ENCODE results near the gene PIP5KL1.

PIP5KL1 gene, protein sequence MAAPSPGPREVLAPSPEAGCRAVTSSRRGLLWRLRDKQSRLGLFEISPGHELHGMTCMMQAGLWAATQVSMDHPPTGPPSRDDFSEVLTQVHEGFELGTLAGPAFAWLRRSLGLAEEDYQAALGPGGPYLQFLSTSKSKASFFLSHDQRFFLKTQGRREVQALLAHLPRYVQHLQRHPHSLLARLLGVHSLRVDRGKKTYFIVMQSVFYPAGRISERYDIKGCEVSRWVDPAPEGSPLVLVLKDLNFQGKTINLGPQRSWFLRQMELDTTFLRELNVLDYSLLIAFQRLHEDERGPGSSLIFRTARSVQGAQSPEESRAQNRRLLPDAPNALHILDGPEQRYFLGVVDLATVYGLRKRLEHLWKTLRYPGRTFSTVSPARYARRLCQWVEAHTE

DNA sequence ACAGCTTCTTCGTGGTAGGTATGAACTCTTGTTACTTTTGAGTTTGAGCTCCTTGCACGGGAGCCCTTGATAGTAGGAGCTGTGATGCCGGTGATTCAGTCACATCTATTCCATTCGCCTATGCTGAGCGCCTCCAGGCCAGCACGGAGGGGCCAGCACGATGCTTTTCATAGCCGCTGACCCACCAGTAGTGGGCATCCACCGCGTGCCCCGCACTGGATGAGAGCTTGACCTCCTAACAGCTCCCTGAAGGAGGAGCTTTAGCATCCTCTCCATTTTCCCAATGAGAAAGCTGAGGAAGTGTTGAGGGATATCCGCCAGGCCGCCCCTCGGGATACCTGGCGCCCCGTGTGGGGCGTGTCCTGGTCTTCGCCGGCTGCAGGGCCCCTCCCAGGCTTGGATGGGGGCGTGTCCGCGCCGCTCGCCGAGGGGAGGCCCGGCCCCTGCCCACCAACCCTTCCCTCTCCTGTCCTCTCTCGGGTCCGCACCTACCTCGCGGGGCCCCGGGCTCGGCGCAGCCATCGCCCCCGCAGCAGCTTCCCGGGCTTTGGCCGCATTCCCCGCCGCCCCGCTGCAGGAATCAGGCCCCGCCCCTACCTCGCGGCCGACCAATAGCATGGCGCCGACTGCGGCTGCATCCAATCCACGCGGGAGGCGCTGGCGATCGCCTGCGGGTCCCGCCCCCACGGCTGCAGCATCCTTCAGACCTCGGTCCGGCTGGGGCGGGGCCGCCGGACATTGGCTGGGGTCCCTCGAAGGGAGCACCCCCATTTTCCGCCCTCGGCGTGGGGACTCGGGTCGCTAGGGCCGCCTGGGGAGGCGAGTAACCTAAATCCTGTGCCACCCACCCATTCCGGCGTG, at the start of gene PIP5KL1:
Gene PIP5KL1 (minus strand): TSS at position 547 of the 861 bp plus-strand sequence. CDS start 25 bp downstream, at position 522.
- H2AFZ ChIP-seq (ENCODE audit: low read depth, low read length, severe bottlenecking): peak within 1 kb of the TSS; percentile 35
- no peaks in the 10 kb centered on the region for H4K20me1 ChIP-seq (ENCODE audit: low read depth, low read length)
- H3K9me3 ChIP-seq (ENCODE audit: insufficient read depth, low read length): no peaks in the 10 kb centered on the region
- peak within 1 kb of the TSS; percentile 63 for H3K4me3 ChIP-seq (ENCODE audit: insufficient read depth, low read length, poor library complexity, severe bottlenecking)
- no peaks in the 10 kb centered on the region for H3K27me3 ChIP-seq (ENCODE audit: low read length)
- H3K27ac ChIP-seq (ENCODE audit: low read depth, low read length): no peak within 1 kb of the TSS
- H3K36me3 ChIP-seq (ENCODE audit: low read length): no peaks in the 10 kb centered on the region
- no peaks in the 10 kb centered on the region for H3K9me2 ChIP-seq (replicated peaks; ENCODE audit: insufficient read depth, low read length)
- H3F3A ChIP-seq (ENCODE audit: insufficient read depth): peaks cover 3% of the 10 kb centered on the region; the same call in 1 of the 2 replicates
- H3K9ac ChIP-seq (ENCODE audit: low read length): peak within 1 kb of the TSS; percentile 24
- H3K79me2 ChIP-seq (ENCODE audit: insufficient read depth, low read length): peaks cover 2% of the 10 kb centered on the region; the same call in 1 of the 2 replicates
- TF ChIP-seq EZH2phosphoT487 (conservative IDR thresholded peaks at IDR 0.05; ENCODE audit: low read length) (no peak), CTCF (IDR thresholded peaks at IDR 0.05; ENCODE audit: insufficient read depth, low read length, poor library complexity, severe bottlenecking) (no peak)
- H3K4me2 ChIP-seq (ENCODE audit: low read depth, low read length, poor library complexity, severe bottlenecking): peak within 1 kb of the TSS; percentile 61

DNA sequence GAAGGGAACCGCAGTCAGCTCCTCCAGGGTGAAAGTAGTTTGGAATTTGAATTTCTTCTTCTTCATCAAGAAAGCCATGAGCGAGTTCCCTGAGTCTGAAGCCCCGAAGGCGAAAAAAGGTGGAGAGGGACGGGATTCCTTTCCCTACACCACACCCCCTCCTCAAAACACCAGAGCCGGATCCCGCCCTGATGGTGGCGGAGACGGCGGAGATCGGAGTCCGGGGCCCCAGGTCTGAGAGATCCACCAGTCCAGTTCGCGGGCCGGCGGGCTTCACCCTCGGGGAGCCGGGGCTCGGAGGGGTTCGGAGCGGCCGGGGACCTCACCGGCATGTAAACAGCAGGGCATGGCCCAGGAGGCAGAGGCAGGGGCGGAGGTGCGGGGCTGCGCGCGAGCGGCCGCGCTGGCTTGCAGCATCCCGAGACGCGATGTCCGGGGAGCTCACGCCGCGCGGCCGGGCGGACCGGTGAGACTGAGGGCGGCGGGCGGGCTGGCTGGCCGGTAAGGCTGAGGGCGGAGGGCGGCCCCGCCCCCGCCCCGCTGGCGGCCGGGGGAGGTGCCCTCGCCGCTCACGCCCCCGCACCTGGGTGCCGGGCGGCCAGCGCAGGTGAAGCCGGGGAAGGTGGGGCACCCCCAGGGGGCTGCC, 49.6 kb upstream of the PIP5KL1 start:
- Histone ChIP-seq H3K79me2 (ENCODE audit: insufficient read depth, low read length) (peaks cover 56% of the 10 kb centered on the region), H3K27ac (ENCODE audit: low read depth, low read length) (peak overlapping the region; percentile 97), H4K20me1 (ENCODE audit: low read depth, low read length) (no peaks in the 10 kb centered on the region; the same call in 1 of the 2 replicates), H3F3A (ENCODE audit: insufficient read depth) (peaks cover 62% of the 10 kb centered on the region), H3K4me2 (ENCODE audit: low read depth, low read length, poor library complexity, severe bottlenecking) (peak overlapping the region; percentile 92), H3K27me3 (ENCODE audit: low read length) (no peaks in the 10 kb centered on the region), H3K4me3 (ENCODE audit: insufficient read depth, low read length, poor library complexity, severe bottlenecking) (peak overlapping the region; percentile 95), H3K9ac (ENCODE audit: low read length) (peak overlapping the region; percentile 93), H2AFZ (ENCODE audit: low read depth, low read length, severe bottlenecking) (no peak overlapping the region), H3K9me3 (ENCODE audit: insufficient read depth, low read length) (no peaks in the 10 kb centered on the region), H3K36me3 (ENCODE audit: low read length) (peaks cover 10% of the 10 kb centered on the region; the same call in 1 of the 2 replicates), H3K9me2 (replicated peaks; ENCODE audit: insufficient read depth, low read length) (no peaks in the 10 kb centered on the region)
- TF ChIP-seq EZH2phosphoT487 (conservative IDR thresholded peaks at IDR 0.05; ENCODE audit: low read length) (no peak), CTCF (IDR thresholded peaks at IDR 0.05; ENCODE audit: insufficient read depth, low read length, poor library complexity, severe bottlenecking) (no peak)

GRCh38 chr9:127979333-127980059, 48.9 kb upstream of the PIP5KL1 start:
- Histone ChIP-seq H3K27ac (ENCODE audit: low read depth, low read length) (peak overlapping the region; percentile 97), H3K27me3 (ENCODE audit: low read length) (no peaks in the 10 kb centered on the region), H3K4me2 (ENCODE audit: low read depth, low read length, poor library complexity, severe bottlenecking) (peak overlapping the region; percentile 92), H3K9me2 (replicated peaks; ENCODE audit: insufficient read depth, low read length) (no peaks in the 10 kb centered on the region), H3F3A (ENCODE audit: insufficient read depth) (peaks cover 67% of the 10 kb centered on the region), H4K20me1 (ENCODE audit: low read depth, low read length) (no peaks in the 10 kb centered on the region; the same call in 1 of the 2 replicates), H3K9me3 (ENCODE audit: insufficient read depth, low read length) (no peaks in the 10 kb centered on the region), H3K79me2 (ENCODE audit: insufficient read depth, low read length) (peaks cover 63% of the 10 kb centered on the region), H2AFZ (ENCODE audit: low read depth, low read length, severe bottlenecking) (no peak overlapping the region), H3K36me3 (ENCODE audit: low read length) (peaks cover 10% of the 10 kb centered on the region; the same call in 1 of the 2 replicates), H3K9ac (ENCODE audit: low read length) (peak overlapping the region; percentile 93), H3K4me3 (ENCODE audit: insufficient read depth, low read length, poor library complexity, severe bottlenecking) (peak overlapping the region; percentile 95)
- no peak for TF ChIP-seq CTCF (IDR thresholded peaks at IDR 0.05; ENCODE audit: insufficient read depth, low read length, poor library complexity, severe bottlenecking)
- no peak for TF ChIP-seq EZH2phosphoT487 (conservative IDR thresholded peaks at IDR 0.05; ENCODE audit: low read length)
